K562 (cell line): ENCODE measurements around the gene TRIM69. TPM values are rescaled to one million over a fixed set of nuclear protein-coding genes. Genes with fewer than 3 reads are reported as not detected.
A peak's percentile ranks its signal among the peaks of the same experiment; 100 is the strongest.

Experiments
- DDX20 ChIP-seq: fragments of 450-650 bp; IDR thresholded peaks from 2 replicates; pipeline ENCODE4 v1.6.1; 2016; ENCODE audit warnings: missing genetic modification characterization, low read depth, mild to moderate bottlenecking, missing compliant biosample characterization, moderate library complexity
- KDM4B ChIP-seq, 2 experiments: fragments of 450-650 bp in 1 of 2; sonication (generic) in 1 of 2; IDR thresholded peaks; 2 replicates each; pipeline ENCODE4 v1.6.1; 2016 to 2017; ENCODE audit warnings: borderline replicate concordance in 2 of 2, antibody characterized with exemption in 1 of 2, low read depth in 1 of 2, mild to moderate bottlenecking in 1 of 2
- TAF1 ChIP-seq: IDR thresholded peaks from 2 replicates; pipeline ENCODE4 v1.6.1; 2011; ENCODE audit warnings: mild to moderate bottlenecking, low read length, moderate library complexity; ENCODE audit not compliant: insufficient read depth, control insufficient read depth, severe bottlenecking; ENCODE audit errors: extremely low read depth
- ZFP36 ChIP-seq: fragments of 150-350 bp; IDR thresholded peaks from 2 replicates; pipeline ENCODE4 v1.6.1; 2018; ENCODE audit warnings: low read length, low read depth; ENCODE audit not compliant: partially characterized antibody
- ZNF184 ChIP-seq: sonication (generic); formaldehyde crosslinking; IDR thresholded peaks from 2 replicates; pipeline ENCODE4 v1.5.0; 2020; ENCODE audit warnings: missing genetic modification reagents
- polyA plus RNA-seq, 8 experiments: library from polyadenylated mRNA; depleted of rRNA in 4 of 8; stranded (reverse) in 5 of 8; unstranded in 3 of 8; fragments of >200 nt; fragmentation: Nextera tagmentation in 2 of 8; fragmentation: Illumina TruSeq in 1 of 8; extraction: Ambion mirVana in 2 of 8; extraction: Trizol in 1 of 8; gene quantifications; 2 replicates each; pipeline versions ENCODE4 v1.2.1 to v1.2.3, GENCODE V29; 2011 to 2014; ENCODE audit warnings: inconsistent platforms in 1 of 8, missing spikeins in 1 of 8
- total RNA-seq, 7 experiments: library from RNA; depleted of rRNA in 6 of 7; stranded (reverse); fragments of >200 nt in 6 of 7; fragmentation: Illumina TruSeq in 2 of 7; extraction: Trizol in 2 of 7; gene quantifications; 2 replicates each; pipeline versions ENCODE4 v1.2.1 to v1.2.3, GENCODE V29; 2011 to 2021; ENCODE audit warnings: low replicate concordance in 1 of 7
- TF ChIP-seq, protein P1 (sequence below): fragments of 450-650 bp; IDR thresholded peaks from 2 replicates; pipeline ENCODE4 v1.6.1; 2016; ENCODE audit warnings: mild to moderate bottlenecking, moderate library complexity
- TF ChIP-seq, protein P2 (sequence below), 2 experiments: fragments of 450-650 bp in 1 of 2; IDR thresholded peaks; 2 replicates each; pipeline ENCODE4 v1.6.1; 2011 to 2017; ENCODE audit warnings: low read depth in 2 of 2, antibody characterized with exemption in 1 of 2, borderline replicate concordance in 1 of 2, low read length in 1 of 2, mild to moderate bottlenecking in 1 of 2, mixed read lengths in 1 of 2; ENCODE audit not compliant: control insufficient read depth in 1 of 2

Gene TRIM69
- total and polyA plus RNA-seq, 9 of the 15 experiments (the other 6 are each of a cell fraction or from before 2014, with no cell fraction given), result 1.0 to 4.3 (median 2.3) TPM

DNA sequence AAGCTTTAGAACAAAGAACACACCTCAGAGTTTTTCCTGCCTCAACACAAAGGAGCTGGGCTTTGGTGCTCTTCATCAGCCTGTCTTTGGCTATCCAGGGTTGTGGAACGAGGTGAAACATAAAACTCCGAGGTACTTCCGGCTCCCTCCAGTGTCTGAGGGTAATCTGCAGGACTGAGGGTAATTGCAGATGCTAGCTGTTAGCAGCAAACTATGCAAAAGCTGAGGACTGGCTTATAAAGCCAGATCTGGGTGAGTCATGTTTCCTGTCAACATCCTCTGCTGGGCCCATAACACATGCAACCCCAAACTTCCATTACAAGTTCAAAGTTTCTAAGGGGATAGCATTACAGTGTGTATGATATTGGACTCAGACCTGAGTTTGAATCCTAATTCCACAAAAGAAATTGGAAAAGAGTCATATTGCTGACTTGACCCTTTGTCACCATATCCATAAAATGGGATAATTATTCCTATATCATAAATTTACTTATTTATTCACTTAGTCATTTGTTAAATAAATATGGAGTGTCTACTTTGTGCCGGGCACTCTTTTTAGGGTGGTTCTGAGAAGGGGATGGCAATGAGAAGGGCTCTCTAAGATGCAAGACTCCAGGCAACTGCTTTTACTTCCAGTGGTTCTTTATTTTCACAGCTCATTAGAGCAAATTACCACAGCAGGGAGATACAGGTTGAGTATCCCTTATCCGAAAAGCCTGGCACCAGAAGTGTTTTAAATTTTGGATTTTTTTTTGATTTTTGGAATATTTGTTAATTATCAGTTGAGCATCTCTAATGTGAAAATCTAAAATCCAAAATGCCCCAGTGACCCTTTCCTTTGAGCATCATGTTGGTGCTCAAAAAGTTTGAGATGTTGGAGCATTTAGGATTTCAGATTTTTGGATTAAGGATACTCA is 9.5 kb upstream of the TRIM69 start (continued):
- TF ChIP-seq ZFP36 (no peak), DDX20 (tag) (0 out of 2 replicates have a peak, but pooled peaks have one; percentile 6), ZNF184 (CRISPR knock-in tag) (no peak), KDM4B (IDR thresholded peaks at IDR 0.05; ENCODE audit: borderline replicate concordance in 2 of 2, low read depth in 1 of 2) (peak in 1 of 2 experiments; percentile 62; a peak in 1 of 4 replicates), TAF1 (peak; percentile 58)
- TF ChIP-seq, protein P1, sequence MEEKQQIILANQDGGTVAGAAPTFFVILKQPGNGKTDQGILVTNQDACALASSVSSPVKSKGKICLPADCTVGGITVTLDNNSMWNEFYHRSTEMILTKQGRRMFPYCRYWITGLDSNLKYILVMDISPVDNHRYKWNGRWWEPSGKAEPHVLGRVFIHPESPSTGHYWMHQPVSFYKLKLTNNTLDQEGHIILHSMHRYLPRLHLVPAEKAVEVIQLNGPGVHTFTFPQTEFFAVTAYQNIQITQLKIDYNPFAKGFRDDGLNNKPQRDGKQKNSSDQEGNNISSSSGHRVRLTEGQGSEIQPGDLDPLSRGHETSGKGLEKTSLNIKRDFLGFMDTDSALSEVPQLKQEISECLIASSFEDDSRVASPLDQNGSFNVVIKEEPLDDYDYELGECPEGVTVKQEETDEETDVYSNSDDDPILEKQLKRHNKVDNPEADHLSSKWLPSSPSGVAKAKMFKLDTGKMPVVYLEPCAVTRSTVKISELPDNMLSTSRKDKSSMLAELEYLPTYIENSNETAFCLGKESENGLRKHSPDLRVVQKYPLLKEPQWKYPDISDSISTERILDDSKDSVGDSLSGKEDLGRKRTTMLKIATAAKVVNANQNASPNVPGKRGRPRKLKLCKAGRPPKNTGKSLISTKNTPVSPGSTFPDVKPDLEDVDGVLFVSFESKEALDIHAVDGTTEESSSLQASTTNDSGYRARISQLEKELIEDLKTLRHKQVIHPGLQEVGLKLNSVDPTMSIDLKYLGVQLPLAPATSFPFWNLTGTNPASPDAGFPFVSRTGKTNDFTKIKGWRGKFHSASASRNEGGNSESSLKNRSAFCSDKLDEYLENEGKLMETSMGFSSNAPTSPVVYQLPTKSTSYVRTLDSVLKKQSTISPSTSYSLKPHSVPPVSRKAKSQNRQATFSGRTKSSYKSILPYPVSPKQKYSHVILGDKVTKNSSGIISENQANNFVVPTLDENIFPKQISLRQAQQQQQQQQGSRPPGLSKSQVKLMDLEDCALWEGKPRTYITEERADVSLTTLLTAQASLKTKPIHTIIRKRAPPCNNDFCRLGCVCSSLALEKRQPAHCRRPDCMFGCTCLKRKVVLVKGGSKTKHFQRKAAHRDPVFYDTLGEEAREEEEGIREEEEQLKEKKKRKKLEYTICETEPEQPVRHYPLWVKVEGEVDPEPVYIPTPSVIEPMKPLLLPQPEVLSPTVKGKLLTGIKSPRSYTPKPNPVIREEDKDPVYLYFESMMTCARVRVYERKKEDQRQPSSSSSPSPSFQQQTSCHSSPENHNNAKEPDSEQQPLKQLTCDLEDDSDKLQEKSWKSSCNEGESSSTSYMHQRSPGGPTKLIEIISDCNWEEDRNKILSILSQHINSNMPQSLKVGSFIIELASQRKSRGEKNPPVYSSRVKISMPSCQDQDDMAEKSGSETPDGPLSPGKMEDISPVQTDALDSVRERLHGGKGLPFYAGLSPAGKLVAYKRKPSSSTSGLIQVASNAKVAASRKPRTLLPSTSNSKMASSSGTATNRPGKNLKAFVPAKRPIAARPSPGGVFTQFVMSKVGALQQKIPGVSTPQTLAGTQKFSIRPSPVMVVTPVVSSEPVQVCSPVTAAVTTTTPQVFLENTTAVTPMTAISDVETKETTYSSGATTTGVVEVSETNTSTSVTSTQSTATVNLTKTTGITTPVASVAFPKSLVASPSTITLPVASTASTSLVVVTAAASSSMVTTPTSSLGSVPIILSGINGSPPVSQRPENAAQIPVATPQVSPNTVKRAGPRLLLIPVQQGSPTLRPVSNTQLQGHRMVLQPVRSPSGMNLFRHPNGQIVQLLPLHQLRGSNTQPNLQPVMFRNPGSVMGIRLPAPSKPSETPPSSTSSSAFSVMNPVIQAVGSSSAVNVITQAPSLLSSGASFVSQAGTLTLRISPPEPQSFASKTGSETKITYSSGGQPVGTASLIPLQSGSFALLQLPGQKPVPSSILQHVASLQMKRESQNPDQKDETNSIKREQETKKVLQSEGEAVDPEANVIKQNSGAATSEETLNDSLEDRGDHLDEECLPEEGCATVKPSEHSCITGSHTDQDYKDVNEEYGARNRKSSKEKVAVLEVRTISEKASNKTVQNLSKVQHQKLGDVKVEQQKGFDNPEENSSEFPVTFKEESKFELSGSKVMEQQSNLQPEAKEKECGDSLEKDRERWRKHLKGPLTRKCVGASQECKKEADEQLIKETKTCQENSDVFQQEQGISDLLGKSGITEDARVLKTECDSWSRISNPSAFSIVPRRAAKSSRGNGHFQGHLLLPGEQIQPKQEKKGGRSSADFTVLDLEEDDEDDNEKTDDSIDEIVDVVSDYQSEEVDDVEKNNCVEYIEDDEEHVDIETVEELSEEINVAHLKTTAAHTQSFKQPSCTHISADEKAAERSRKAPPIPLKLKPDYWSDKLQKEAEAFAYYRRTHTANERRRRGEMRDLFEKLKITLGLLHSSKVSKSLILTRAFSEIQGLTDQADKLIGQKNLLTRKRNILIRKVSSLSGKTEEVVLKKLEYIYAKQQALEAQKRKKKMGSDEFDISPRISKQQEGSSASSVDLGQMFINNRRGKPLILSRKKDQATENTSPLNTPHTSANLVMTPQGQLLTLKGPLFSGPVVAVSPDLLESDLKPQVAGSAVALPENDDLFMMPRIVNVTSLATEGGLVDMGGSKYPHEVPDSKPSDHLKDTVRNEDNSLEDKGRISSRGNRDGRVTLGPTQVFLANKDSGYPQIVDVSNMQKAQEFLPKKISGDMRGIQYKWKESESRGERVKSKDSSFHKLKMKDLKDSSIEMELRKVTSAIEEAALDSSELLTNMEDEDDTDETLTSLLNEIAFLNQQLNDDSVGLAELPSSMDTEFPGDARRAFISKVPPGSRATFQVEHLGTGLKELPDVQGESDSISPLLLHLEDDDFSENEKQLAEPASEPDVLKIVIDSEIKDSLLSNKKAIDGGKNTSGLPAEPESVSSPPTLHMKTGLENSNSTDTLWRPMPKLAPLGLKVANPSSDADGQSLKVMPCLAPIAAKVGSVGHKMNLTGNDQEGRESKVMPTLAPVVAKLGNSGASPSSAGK, result peak; percentile 43; the same call in 1 of the 2 replicates
- TF ChIP-seq, protein P2, sequence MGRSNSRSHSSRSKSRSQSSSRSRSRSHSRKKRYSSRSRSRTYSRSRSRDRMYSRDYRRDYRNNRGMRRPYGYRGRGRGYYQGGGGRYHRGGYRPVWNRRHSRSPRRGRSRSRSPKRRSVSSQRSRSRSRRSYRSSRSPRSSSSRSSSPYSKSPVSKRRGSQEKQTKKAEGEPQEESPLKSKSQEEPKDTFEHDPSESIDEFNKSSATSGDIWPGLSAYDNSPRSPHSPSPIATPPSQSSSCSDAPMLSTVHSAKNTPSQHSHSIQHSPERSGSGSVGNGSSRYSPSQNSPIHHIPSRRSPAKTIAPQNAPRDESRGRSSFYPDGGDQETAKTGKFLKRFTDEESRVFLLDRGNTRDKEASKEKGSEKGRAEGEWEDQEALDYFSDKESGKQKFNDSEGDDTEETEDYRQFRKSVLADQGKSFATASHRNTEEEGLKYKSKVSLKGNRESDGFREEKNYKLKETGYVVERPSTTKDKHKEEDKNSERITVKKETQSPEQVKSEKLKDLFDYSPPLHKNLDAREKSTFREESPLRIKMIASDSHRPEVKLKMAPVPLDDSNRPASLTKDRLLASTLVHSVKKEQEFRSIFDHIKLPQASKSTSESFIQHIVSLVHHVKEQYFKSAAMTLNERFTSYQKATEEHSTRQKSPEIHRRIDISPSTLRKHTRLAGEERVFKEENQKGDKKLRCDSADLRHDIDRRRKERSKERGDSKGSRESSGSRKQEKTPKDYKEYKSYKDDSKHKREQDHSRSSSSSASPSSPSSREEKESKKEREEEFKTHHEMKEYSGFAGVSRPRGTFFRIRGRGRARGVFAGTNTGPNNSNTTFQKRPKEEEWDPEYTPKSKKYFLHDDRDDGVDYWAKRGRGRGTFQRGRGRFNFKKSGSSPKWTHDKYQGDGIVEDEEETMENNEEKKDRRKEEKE (IDR thresholded peaks at IDR 0.05; ENCODE audit: borderline replicate concordance in 1 of 2, control insufficient read depth in 1 of 2, low read depth in 2 of 2, low read length in 1 of 2), result peak in 1 of 2 experiments; percentile 88; a peak in 2 of 4 replicates
